NCI-H2227 (cell line): ENCODE data around the gene HNRNPA1.
A peak's percentile ranks its signal among the peaks of the same experiment; 100 is the strongest.
"Not testable (repeated sequence)": the region's sequence is repeated elsewhere in the genome, so short reads cannot be mapped to it uniquely, and the experiment has no call there.

Experiments used
- DNase-seq: peaks from one replicate; lab custom pipeline; 2025; ENCODE audit not compliant: unreplicated experiment; lab: John Stamatoyannopoulos, UW

The HNRNPA1 gene

DNA sequence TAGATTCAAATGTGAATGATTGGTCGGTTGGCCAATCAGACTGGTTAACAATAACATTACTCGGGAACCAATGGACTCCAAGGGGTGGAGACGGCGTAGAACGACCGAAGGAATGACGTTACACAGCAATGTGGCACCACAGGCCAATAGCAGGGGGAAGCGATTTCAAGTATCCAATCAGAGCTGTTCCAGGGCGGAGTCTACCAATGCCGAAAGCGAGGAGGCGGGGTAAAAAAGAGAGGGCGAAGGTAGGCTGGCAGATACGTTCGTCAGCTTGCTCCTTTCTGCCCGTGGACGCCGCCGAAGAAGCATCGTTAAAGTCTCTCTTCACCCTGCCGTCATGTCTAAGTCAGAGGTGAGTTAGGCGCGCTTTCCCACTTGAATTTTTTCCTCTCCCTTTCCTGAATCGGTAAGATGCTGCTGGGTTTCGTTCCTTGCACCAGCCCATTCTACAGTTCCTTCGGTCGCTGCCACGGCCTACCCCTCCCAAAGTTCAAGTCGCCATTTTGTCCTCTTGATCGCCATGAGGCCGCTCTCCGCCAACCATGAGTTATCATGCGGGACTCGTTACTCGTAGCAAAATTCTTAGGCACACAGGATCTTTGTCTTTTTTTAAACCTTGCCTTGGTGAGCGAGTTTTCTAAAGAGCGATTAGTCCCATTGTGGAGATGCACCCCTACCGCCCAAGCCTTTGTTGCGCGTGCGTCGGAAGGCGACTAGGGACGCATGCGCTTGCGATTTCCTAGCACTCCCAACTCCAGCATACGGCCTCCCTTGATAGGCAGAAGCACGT lies at the start of gene HNRNPA1:
HNRNPA1 (plus strand) TSS at position 259 of the 793 bp plus-strand sequence; CDS start at position 341, 82 bp downstream.
- peak; percentile 97 for DNase-seq

GRCh38 chr12:54231269-54231668 lies 49.3 kb upstream of the HNRNPA1 start:
- not testable (repeated sequence) for DNase-seq

- no peak for DNase-seq
These were observed 47.7 kb upstream of the HNRNPA1 start for GRCh38 chr12:54232790-54233189.

GRCh38 chr12:54238531-54238930 lies 42.0 kb upstream of the HNRNPA1 start:
- no peak for DNase-seq

DNA sequence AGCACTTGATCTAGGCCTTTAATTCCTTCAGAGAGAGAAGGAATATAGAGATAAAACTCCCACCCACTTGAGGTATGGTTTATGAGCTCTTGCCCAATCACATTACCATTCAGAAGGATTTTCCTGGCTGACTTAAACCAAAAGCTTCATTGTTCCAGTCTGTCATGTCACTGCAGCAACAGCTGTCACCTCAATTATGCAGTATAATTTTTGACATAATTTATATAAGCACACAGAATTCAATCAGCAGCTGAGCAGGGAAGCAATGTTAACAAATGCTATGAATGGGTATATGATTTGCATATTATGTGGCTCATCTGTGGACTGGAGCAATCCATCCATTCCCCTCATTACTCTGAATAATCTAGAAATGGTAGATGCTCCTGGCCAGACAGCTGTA lies 40.9 kb upstream of the HNRNPA1 start:
- DNase-seq, result no peak

DNA sequence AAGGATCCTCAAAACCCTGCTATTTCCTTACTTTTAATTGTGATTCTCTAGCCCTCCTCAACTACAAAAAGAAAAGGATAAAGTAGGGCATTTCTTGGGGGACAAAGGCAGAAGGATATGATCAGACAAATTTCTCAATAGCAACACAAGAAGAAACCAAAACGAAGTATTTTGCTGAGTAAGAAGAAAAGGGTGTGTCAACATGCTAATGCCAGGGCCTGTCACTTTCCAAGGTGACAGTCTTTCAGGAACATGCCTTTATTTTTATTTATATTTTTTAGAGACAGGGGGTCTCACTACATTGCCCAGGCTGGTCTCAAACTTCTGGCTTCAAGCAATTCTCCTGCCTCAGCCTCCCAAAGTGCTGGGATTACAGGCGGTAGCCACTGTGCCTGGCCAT lies 40.4 kb upstream of the HNRNPA1 start:
- DNase-seq, result no peak

- no peak for DNase-seq
These were observed 39.4 kb upstream of the HNRNPA1 start for GRCh38 chr12:54240971-54241588.

DNA sequence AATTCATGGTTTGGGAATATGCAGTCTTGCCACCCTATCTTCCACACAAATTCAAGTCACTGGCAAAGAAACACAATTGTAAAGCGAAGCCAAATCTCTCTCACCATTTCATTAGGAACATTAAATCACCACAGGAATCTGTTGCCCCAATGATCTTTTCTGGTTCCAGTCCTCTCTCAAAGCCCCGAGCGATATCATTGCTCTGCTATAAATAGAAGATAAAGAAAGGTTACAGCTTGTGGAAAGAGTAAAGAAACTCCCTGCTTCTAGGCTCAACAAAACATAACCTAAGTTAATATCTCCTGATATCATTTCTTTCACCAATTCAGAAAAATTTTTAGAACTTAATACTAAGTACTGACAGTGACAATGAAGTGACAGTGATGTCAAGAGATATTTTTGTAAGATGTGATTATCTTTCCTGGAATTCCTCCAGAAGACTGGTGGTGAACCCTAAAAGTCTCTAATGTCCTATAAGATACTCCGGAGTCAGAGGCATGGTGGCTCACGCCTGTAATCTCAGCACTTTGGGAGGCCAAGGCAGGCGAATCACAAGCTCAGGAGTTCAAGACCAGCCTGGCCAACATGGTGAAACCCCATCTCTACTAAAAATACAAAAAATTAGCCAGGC lies 34.4 kb upstream of the HNRNPA1 start:
- DNase-seq, result no peak

DNA sequence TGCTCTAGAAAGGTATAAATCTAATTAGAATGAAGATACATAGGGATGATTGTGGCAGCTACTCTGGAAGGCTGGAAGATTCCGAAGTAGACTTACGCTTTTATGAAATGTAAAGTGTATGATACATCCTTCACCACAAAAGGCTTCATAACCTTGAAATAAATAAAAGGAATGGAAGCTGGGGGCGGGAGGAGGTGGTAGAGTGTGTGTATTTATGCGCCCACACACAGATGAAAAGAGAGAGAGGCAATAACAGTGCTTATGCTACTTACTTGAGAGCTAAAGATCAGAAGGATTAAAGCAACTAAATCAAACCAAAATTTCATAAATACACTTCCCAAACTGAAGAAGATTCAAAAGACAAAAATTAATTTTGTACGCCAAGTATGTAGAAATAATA lies 31.0 kb upstream of the HNRNPA1 start:
- no peak for DNase-seq

- peak; percentile 43 for DNase-seq
These were observed 28.8 kb upstream of the HNRNPA1 start for GRCh38 chr12:54251667-54252284.

GRCh38 chr12:54253240-54253639 lies 27.3 kb upstream of the HNRNPA1 start:
- no peak for DNase-seq

- no peak for DNase-seq
These were observed 23.2 kb upstream of the HNRNPA1 start for GRCh38 chr12:54257332-54257731.

- DNase-seq, result no peak
These were observed 22.3 kb upstream of the HNRNPA1 start for GRCh38 chr12:54258201-54258681.

- peak; percentile 93 for DNase-seq
These were observed 21.1 kb upstream of the HNRNPA1 start for GRCh38 chr12:54259194-54260011.

GRCh38 chr12:54261815-54262402 lies 18.6 kb upstream of the HNRNPA1 start:
- DNase-seq, result no peak

DNA sequence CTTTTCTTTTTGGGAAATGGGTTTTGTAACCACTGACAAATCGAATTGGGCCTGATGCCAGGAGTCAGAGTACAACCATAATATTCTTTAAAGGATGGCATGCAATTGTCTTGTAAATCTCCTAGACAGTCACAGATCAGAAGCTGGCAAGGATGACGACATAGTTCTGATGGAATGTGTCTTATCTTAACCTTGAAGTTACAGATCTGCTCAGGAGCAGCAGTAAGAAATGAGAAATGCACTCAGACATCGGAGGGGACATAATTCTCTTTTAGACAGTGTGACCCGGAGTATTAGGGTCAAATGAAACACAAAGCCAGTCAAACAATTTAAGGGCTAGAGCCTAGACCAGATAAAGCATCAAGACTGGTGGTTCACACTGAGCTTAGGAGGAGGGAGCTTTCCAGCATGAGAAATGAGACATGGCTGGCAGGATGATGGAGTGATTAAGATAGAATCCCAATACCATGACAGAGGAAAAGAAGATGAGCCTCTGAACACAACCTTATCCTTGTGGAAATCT lies 18.1 kb upstream of the HNRNPA1 start:
- DNase-seq, result peak; percentile 34

- no peak for DNase-seq
These were observed 15.1 kb upstream of the HNRNPA1 start for GRCh38 chr12:54265364-54265812.

DNA sequence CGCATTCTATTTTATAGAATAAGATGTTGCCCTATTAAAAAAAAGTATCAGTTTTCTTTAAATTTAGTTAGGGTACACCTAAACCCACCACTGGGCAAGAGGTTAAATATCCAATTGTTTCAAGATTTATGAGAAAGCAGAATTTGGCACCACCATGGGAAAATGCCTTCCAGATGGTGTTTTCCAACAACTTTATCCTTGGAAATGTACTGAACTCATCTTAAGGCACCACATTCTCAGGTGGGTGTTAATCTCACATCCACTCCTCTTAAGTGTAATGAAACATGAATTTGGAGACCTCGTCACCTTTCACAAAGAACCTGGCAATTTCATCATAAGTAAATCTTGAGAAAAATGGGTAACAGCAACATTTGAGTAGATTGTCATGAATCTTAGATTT lies 13.7 kb upstream of the HNRNPA1 start:
- no peak for DNase-seq

DNA sequence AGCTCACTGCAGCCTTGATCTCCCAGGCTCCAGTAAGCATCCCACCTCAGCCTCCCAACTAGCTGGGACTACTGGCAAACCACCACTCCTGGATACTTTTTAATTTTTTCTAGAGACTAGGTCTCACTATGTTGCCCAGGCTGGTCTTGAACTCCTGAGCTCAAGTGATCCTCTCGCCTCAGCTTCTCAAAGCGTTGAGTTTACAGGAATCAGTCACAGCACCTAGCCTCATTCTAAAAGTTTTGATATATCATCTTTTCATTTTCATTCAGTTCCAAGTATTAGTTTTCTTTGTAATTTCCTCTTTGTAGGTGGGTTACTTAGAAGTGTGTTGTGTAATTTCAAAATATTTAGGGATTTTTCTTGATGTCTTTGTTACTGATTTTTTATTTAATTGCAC lies 10.2 kb upstream of the HNRNPA1 start:
- no peak for DNase-seq

- no peak for DNase-seq
These were observed 8.3 kb upstream of the HNRNPA1 start for GRCh38 chr12:54272214-54272613.
